OCI-M2 (cell line): Measurements from ENCODE around the gene STYXL1.

Experiments
- DNase-seq: peaks from one replicate; lab custom pipeline; 2025; ENCODE audit not compliant: unreplicated experiment; lab: John Stamatoyannopoulos, UW

The STYXL1 gene

GRCh38 chr7:75994388-75995051, 53.3 kb downstream of the STYXL1 start, which contains the start of gene TMEM120A:
TSS of gene TMEM120A (minus strand) at chr7:75994595. CDS start at chr7:75994570, 25 bp downstream.
- peak; percentile 33 for DNase-seq

GRCh38 chr7:75993689-75994387, 54.0 kb downstream of the STYXL1 start:
- no peak for DNase-seq

- DNase-seq = no peak
Measured at GRCh38 chr7:75992083-75992755, 55.6 kb downstream of the STYXL1 start.

GRCh38 chr7:75991531-75992082, 56.2 kb downstream of the STYXL1 start:
- no peak for DNase-seq

GRCh38 chr7:75989500-75990388, 58.1 kb downstream of the STYXL1 start:
- DNase-seq = no peak

- DNase-seq = no peak
Measured at GRCh38 chr7:75988568-75989499, 59.0 kb downstream of the STYXL1 start.

- DNase-seq = no peak
Measured at GRCh38 chr7:75987805-75988567, 59.8 kb downstream of the STYXL1 start.

- no peak for DNase-seq
Measured at GRCh38 chr7:75987026-75987804, 60.6 kb downstream of the STYXL1 start.

- no peak for DNase-seq
Measured at GRCh38 chr7:75986147-75986781, 61.5 kb downstream of the STYXL1 start.

GRCh38 chr7:75985518-75986146, 62.2 kb downstream of the STYXL1 start:
- DNase-seq = no peak

GRCh38 chr7:75985009-75985517, 62.7 kb downstream of the STYXL1 start:
- DNase-seq = no peak

GRCh38 chr7:75984130-75985008, 63.4 kb downstream of the STYXL1 start:
- DNase-seq = no peak

- no peak for DNase-seq
Measured at GRCh38 chr7:75983471-75984129, 64.2 kb downstream of the STYXL1 start.

GRCh38 chr7:75982306-75983064, 65.3 kb downstream of the STYXL1 start:
- DNase-seq = no peak
